PC-9 (cell line): ENCODE measurements around the gene PEPD. TPM values are rescaled to one million over a fixed set of nuclear protein-coding genes. Genes with fewer than 3 reads are reported as not detected.
"Not testable (repeated sequence)": the region's sequence is repeated elsewhere in the genome, so short reads cannot be mapped to it uniquely, and the experiment has no call there.

Experiments used
- BruUV-seq: library from RNA; stranded (reverse); fragments of 400-500 nt; replicated peaks from 2 replicates; lab custom pipeline; 2021; lab: Mats Ljungman, UMichigan
- CTCF ChIA-PET: fragments of 300-600 bp; sonication (Branson Sonifier 250); formaldehyde crosslinking; loops from one replicate; lab custom pipeline; 2022; ENCODE audit warnings: antibody characterized with exemption; lab: Charles Lee
- POLR2A ChIA-PET: fragments of 300-600 bp; sonication (Branson Sonifier 250); formaldehyde crosslinking; loops from one replicate; lab custom pipeline; 2022; ENCODE audit warnings: antibody characterized with exemption; ENCODE audit not compliant: unreplicated experiment; lab: Charles Lee
- DNase-seq, 2 experiments: peaks; one replicate each; pipeline versions ENCODE4 v3.0.0 to v3.0.0-alpha.2; 2015 to 2022; ENCODE audit warnings: mixed read lengths in 1 of 2
- H2AFZ ChIP-seq: fragments of 200-600 bp; sonication (generic); 2 replicates; pipeline ENCODE4 v1.8.1; 2017; ENCODE audit warnings: antibody characterized with exemption
- H3F3A ChIP-seq: fragments of 200-600 bp; sonication (generic); 2 replicates; pipeline ENCODE4 v1.8.1; 2017; ENCODE audit warnings: antibody characterized with exemption, mild to moderate bottlenecking, low read depth; ENCODE audit not compliant: insufficient read depth
- H3K27ac ChIP-seq: fragments of 200-600 bp; sonication (generic); 2 replicates; pipeline ENCODE4 v1.6.1; 2016; ENCODE audit warnings: mixed run types
- H3K27me3 ChIP-seq: fragments of 200-600 bp; sonication (generic); 2 replicates; pipeline ENCODE4 v1.6.1; 2016; ENCODE audit warnings: low read depth, mixed run types; ENCODE audit not compliant: insufficient read depth
- H3K36me3 ChIP-seq: fragments of 200-600 bp; sonication (generic); 2 replicates; pipeline ENCODE4 v1.6.1; 2016; ENCODE audit warnings: low read depth, mixed run types
- H3K4me1 ChIP-seq: fragments of 200-600 bp; sonication (generic); replicated peaks from 2 replicates; pipeline ENCODE4 v1.6.1; 2016; ENCODE audit warnings: mixed run types; ENCODE audit not compliant: insufficient read depth
- H3K4me2 ChIP-seq: fragments of 200-600 bp; sonication (generic); 2 replicates; pipeline ENCODE4 v1.6.1; 2017; ENCODE audit warnings: mixed run types
- H3K4me3 ChIP-seq: fragments of 200-600 bp; sonication (generic); 2 replicates; pipeline ENCODE4 v1.6.1; 2016; ENCODE audit warnings: mixed run types
- H3K79me2 ChIP-seq: fragments of 200-600 bp; sonication (generic); 2 replicates; pipeline ENCODE4 v1.6.1; 2017; ENCODE audit warnings: low read depth, mixed run types
- H3K9me2 ChIP-seq: fragments of 200-600 bp; sonication (generic); 2 replicates; pipeline ENCODE4 v1.8.1; 2017; ENCODE audit warnings: mild to moderate bottlenecking; ENCODE audit not compliant: insufficient read depth
- H3K9me3 ChIP-seq: fragments of 200-600 bp; sonication (generic); 2 replicates; pipeline ENCODE4 v1.8.1; 2016; ENCODE audit warnings: low read depth; ENCODE audit not compliant: insufficient read depth
- H4K20me1 ChIP-seq: fragments of 200-600 bp; sonication (generic); 2 replicates; pipeline ENCODE4 v1.8.1; 2017; ENCODE audit not compliant: insufficient read depth
- CTCF ChIP-seq: fragments of 200-600 bp; sonication (generic); conservative IDR thresholded peaks from 2 replicates; pipeline ENCODE4 v1.6.1; 2017; ENCODE audit warnings: mixed run types, antibody characterized with exemption, mild to moderate bottlenecking, moderate library complexity
- EZH2 ChIP-seq: fragments of 200-600 bp; sonication (generic); IDR thresholded peaks from 2 replicates; pipeline ENCODE4 v1.8.0; 2017; ENCODE audit warnings: antibody characterized with exemption, low read depth
- intact Hi-C: fragments of 100-400 bp; cut with micrococcal nuclease; formaldehyde crosslinking; loops from one replicate; pipeline ENCODE4 v1.10.0; 2022; ENCODE audit not compliant: unreplicated experiment
- total RNA-seq: library from RNA; stranded (reverse); gene quantifications from 2 replicates; pipeline ENCODE4 v1.2.3, GENCODE V29; 2021

The PEPD gene
- total RNA-seq, 1 experiment from 2014 or later = 71.0 TPM

- Histone ChIP-seq H3K9me2 (no peaks in the 10 kb centered on the region), H3K4me3 (no peak overlapping the region), H2AFZ (no peak overlapping the region), H3F3A (no peaks in the 10 kb centered on the region), H3K27ac (no peak overlapping the region), H3K4me2 (no peak overlapping the region), H3K9me3 (no peaks in the 10 kb centered on the region), H3K27me3 (no peaks in the 10 kb centered on the region), H3K36me3 (no peaks in the 10 kb centered on the region), H4K20me1 (no peaks in the 10 kb centered on the region), H3K4me1 (no peaks in the 10 kb centered on the region), H3K79me2 (no peaks in the 10 kb centered on the region)
- ChIA-PET CTCF (no interaction called here), POLR2A (no interaction called here)
- DNase-seq = no peak
- TF ChIP-seq CTCF (no peak), EZH2 (no peak)
- intact Hi-C loops = no loop called here
- BruUV-seq = no TSS peak
Measured at GRCh38 chr19:33492090-33492489, 29.5 kb downstream of the PEPD start.

GRCh38 chr19:33490596-33490995, 31.0 kb downstream of the PEPD start:
- H3K4me3 ChIP-seq, H3F3A ChIP-seq, BruUV-seq, H4K20me1 ChIP-seq, DNase-seq, intact Hi-C loops, H3K36me3 ChIP-seq, H3K9me2 ChIP-seq, H2AFZ ChIP-seq, H3K4me2 ChIP-seq, H3K27ac ChIP-seq, H3K4me1 ChIP-seq, H3K9me3 ChIP-seq, H3K79me2 ChIP-seq, H3K27me3 ChIP-seq: not testable (repeated sequence)
- POLR2A ChIA-PET = interaction anchor here (0.6 kb wide), 1 partner anchor 94 kb away, joined by 6 read pairs; no protein-coding TSS in a partner anchor
- CTCF ChIA-PET = interaction anchor here (0.6 kb wide), 1 partner anchor 175 kb away, joined by 3 read pairs; no protein-coding TSS in a partner anchor

GRCh38 chr19:33490041-33490451, 31.5 kb downstream of the PEPD start:
- intact Hi-C loops = no loop called here
- Histone ChIP-seq H3K9me3 (no peaks in the 10 kb centered on the region), H4K20me1 (no peaks in the 10 kb centered on the region), H3K4me2 (no peak overlapping the region), H3K27me3 (no peaks in the 10 kb centered on the region), H2AFZ (no peak overlapping the region), H3K79me2 (no peaks in the 10 kb centered on the region), H3F3A (no peaks in the 10 kb centered on the region), H3K36me3 (no peaks in the 10 kb centered on the region), H3K27ac (no peak overlapping the region), H3K4me3 (no peak overlapping the region), H3K4me1 (no peaks in the 10 kb centered on the region), H3K9me2 (no peaks in the 10 kb centered on the region)
- no TSS peak for BruUV-seq
- ChIA-PET POLR2A (interaction anchor here (0.6 kb wide), 2 partner anchors 93 to 409 kb away, joined by 3 to 6 read pairs; partner anchors contain the start of gene GPATCH1), CTCF (no interaction called here)
- TF ChIP-seq CTCF (no peak), EZH2 (no peak)
- no peak for DNase-seq

- Histone ChIP-seq H3K9me3 (no peaks in the 10 kb centered on the region), H3K27me3 (no peaks in the 10 kb centered on the region), H3K4me3 (no peak overlapping the region), H3K36me3 (no peaks in the 10 kb centered on the region), H3K79me2 (no peaks in the 10 kb centered on the region), H3K4me2 (no peak overlapping the region), H3F3A (no peaks in the 10 kb centered on the region), H3K4me1 (no peaks in the 10 kb centered on the region), H4K20me1 (no peaks in the 10 kb centered on the region), H3K9me2 (no peaks in the 10 kb centered on the region), H2AFZ (no peak overlapping the region), H3K27ac (no peak overlapping the region)
- intact Hi-C loops = no loop called here
- CTCF ChIA-PET = no interaction called here
- POLR2A ChIA-PET = no interaction called here
- no peak for DNase-seq
- no TSS peak for BruUV-seq
- TF ChIP-seq CTCF (no peak), EZH2 (no peak)
Measured at GRCh38 chr19:33488826-33489225, 32.8 kb downstream of the PEPD start.
